Fibroblast of pulmonary artery (primary cell): ENCODE measurements around the gene MTA3.

Source experiments
- DNase-seq: peaks from one replicate; pipeline ENCODE4 v3.0.0-alpha.2; 2010; ENCODE audit warnings: low read depth
- H3K4me3 ChIP-seq: replicated peaks from 2 replicates; pipeline ENCODE4 v1.5.1; 2011; ENCODE audit warnings: low read depth, mild to moderate bottlenecking, control low read depth, low read length, moderate library complexity
- CTCF ChIP-seq: IDR thresholded peaks from 2 replicates; pipeline ENCODE4 v1.5.1; 2011; ENCODE audit warnings: mild to moderate bottlenecking, control low read depth, low read length, inconsistent platforms; ENCODE audit errors: missing control alignments

The MTA3 gene

GRCh38 chr2:42771546-42772153 is 203.2 kb downstream of the MTA3 start:
- TF ChIP-seq CTCF = no peak
- no peak overlapping the region for H3K4me3 ChIP-seq
- DNase-seq = no peak

- no peak for TF ChIP-seq CTCF
- no peak overlapping the region for H3K4me3 ChIP-seq
- DNase-seq = no peak
These were observed 206.8 kb downstream of the MTA3 start for GRCh38 chr2:42775186-42775585.

- DNase-seq = no peak
- no peak for TF ChIP-seq CTCF
- no peak overlapping the region for H3K4me3 ChIP-seq
These were observed 207.4 kb downstream of the MTA3 start for GRCh38 chr2:42775810-42776209.

GRCh38 chr2:42777883-42778805 is 209.7 kb downstream of the MTA3 start:
- TF ChIP-seq CTCF = no peak
- DNase-seq = no peak
- H3K4me3 ChIP-seq = no peak overlapping the region

GRCh38 chr2:42781181-42781580 is 212.7 kb downstream of the MTA3 start:
- no peak overlapping the region for H3K4me3 ChIP-seq
- DNase-seq = no peak
- no peak for TF ChIP-seq CTCF

- no peak for DNase-seq
- no peak overlapping the region for H3K4me3 ChIP-seq
- no peak for TF ChIP-seq CTCF
These were observed 215.1 kb downstream of the MTA3 start for GRCh38 chr2:42783511-42783910.
